GM19397 (cell line): ENCODE data around the gene SLX9.

Experiments used
- ATAC-seq: cut with Tn5 transposase; IDR thresholded peaks from one replicate; pipeline ENCODE4 v1.9.1; 2021; ENCODE audit warnings: mild to moderate bottlenecking, moderate library complexity; ENCODE audit not compliant: unreplicated experiment

The SLX9 gene

DNA sequence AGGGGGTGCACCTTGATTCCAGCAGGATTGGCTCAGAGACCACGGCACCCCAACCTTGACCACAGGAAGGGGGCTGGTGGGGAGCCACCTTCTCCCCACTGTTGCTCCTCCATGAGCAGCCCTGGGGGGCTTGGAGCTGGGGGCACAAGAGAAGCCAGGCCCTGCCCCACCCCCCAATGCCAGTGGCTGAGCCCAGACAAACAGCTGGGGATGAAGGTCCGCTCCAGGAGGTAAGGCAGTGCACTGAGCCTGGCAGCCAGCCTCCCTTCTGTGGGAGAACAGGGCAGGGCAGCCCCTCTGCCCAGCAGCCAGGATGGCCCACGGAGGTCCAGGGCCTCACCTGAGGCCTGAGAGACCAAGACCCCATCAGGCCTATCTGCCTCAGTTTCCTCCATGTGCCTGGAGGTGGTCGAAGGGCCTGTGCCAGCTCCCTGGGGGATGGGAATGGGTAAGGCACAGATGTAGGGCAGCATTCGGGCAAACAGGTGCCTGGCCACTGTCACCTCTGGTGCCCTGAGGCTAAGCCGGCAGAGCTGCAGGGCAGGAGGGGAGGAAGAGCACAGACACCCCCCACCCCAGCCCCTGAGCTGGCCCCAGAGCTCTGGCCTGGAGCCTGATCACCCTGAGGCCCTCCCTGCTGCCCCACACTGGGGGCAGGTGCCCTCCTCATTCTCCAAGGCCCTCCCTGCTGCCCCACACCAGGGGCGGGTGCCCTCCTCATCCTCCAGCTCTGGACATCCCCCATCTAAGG, 26.2 kb upstream of the SLX9 start:
- ATAC-seq, result no peak

DNA sequence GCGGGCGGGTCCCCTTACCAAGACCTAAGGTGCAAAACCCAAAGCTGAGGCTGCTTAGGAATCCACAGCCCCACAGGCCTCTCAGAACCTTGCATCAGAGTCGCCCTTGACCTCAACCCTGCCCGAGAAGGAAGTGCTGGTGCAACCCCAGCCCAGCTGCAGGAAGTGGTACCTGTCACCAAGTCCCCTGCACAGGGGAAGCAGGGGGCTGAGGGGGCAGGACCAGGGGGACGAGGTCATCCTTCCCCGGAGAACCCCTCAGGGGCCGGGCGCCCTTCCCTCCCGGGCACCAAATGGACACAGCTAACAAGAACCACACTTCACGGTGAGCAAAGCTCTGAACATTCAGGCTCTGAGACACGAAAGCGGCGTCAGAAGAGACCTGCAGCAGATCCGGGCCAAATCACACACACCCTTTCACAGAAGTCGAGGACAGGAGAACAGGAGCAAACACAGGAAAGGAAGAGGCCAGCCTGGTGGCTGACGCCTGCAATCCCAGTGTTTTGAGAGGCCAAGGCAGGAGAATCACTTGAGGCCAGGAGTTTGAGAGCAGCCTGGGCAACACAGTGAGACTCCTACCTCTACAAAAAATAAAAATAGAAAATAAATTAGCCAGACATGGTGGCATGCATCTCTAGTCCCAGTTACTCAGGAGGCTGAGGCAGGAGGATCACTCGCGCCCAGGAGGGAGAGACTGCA, 25.5 kb upstream of the SLX9 start:
- ATAC-seq, result no peak

DNA sequence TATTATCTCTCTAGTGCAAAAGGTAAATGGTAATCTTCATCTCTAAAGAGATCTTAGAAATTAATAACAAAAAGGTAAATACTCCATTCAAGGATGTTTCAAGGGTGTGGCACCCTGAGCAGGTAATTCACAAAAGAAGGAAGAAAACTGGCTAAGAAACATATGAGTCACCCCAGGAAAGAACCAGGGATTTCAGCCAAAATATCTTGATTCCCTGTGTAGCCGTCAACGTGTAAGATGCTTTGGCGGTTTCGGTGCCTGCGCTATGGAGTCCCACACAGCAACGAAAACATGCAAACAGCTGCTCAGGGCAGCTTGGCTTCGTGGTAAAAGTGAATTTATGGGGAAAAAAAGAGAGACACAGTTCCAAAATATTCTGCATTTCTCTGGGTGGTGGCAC, 22.9 kb upstream of the SLX9 start:
- ATAC-seq, result no peak

DNA sequence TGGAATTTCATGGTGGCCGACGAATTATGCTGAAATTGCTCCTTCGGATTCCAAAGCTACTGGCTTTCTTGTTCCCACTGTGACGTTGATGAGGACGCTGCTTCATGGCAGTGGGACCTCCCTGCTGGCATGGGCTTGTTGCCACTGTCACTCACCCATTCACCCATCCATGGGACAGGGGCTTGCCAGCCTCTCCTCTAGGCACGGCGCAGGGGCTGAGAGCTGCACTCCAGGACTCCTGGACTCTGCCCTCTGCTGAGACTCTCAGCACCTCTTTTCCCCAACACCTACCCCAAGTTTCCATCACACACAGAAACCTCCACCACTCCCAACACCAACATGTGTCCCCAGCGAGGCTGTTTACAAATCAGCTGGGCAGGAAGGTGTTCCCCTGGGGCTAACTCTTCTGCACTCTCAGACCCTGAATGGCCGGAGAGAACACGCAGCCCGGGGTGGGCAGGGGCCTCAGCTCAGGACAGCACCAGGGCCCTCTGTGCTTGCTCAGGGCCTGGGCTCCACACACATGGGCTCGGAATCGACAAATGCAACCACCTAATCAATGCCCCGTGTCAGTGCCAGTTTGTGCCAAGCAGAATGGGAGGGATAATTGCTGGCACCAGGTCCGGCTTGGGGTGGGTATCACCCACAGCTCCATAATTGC, 22.3 kb upstream of the SLX9 start:
- ATAC-seq, result no peak

DNA sequence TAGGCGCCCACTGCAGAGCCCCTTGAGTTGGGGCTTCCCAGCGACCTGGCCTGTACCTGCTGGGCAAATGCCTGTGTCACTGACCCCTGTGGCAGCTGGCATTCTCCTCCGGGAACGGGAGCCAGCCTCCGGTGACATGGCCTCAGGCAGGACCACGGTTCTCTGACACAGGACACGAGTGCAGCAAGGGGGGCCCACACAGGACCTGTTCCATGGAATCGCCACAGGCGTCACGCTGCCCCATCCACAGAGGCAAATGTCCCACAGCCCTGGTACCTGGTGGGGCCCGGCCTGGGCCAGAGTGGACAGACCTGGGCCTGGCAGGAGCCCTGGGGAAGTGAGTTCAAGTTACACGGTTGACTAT, 21.7 kb upstream of the SLX9 start:
- no peak for ATAC-seq

DNA sequence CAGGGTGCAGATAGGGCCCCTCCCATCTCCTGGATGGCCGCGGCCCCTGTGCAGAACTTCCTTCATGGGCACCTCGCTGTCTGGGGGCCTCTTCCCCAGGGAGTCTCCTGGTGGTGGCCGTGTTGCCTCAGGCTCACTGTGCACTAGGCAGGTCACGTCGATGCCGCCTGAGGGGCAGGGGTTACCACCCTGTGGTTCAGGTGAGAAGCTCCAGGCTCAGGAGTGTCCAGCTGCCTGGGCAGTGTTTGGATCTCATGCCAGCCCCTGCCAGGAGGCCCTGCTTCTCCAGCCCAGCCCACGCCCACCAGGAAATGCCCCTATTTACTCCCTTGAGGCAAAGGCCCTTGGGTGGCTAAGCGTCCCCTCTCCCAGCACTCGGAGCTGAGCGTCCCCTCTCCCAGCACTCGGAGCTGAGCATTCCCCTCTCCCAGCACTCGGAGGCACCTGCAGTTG, 21.2 kb upstream of the SLX9 start:
- ATAC-seq, result no peak

DNA sequence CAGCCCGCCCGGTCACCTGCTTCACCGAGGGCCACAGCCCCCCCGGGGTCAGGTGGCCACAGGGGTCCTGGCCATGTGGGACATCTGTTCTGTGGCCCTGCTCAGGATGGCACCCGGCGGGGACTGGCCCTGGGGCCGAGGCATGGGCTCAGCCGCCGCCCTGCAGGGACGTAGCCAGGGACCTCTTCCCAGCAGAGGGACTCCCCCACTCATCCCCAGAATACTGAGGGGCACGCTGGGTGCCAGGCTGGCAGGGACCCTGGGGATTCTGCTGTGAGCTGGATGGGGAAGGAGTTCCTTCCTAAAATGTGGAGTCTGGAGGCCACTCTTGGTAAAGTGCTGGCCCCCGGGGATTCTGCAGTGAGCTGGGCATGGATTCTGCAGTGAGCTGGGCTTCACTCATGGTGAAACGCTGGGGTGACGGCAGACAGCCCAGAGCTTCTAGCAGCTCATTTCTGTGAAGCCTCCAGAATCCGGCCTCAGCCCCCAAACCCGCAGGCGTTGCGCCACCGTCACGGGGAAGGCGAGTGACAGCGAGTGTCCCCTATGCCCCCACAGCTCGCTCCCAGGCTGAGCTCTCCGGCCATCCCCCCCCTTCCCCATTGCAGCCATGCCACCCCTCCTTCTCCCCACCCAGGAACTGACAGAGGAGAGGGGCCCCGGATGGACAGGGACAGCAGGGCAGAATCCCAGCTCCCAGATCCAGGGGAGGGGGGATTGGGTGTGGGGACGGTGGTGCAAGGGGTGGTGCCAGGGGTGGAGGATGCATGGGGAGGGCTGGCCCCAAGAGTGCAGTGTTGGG, 20.5 kb upstream of the SLX9 start:
- ATAC-seq, result no peak

DNA sequence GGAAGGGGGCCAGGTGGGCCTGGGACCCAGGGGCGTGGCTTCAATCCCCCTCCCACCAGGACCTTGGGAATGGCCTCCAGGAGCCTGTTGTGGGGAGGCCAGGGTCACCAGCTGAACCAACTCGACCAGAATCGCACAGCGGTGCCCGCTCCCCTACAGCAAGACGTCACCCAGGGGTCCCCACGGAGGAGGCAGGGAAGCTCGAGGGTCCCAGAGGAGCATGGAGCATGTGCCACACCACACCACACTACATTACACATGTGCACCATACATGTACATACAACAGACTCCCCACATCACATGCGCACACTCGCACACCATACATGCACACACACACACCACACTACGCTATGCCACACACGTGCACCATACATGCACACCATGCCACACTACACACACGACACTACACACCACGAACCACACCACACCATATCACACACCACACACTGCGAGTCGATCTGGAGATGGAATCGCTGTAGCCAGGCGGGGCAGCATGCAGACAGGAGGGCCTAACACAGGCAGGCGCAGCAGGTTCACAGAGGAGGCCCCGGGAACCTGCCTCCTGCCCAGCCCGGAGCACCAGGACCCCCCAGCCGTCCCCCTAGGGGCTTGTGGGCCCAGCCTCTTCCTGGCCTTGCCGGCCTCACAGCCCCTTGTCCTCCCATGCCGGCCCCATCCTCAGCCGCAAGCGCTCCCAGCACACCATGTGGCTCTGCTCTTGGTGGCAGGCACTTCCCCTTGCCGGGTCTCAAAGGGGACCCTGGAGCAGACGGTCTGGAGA, 19.7 kb upstream of the SLX9 start:
- peak; percentile 19 for ATAC-seq

DNA sequence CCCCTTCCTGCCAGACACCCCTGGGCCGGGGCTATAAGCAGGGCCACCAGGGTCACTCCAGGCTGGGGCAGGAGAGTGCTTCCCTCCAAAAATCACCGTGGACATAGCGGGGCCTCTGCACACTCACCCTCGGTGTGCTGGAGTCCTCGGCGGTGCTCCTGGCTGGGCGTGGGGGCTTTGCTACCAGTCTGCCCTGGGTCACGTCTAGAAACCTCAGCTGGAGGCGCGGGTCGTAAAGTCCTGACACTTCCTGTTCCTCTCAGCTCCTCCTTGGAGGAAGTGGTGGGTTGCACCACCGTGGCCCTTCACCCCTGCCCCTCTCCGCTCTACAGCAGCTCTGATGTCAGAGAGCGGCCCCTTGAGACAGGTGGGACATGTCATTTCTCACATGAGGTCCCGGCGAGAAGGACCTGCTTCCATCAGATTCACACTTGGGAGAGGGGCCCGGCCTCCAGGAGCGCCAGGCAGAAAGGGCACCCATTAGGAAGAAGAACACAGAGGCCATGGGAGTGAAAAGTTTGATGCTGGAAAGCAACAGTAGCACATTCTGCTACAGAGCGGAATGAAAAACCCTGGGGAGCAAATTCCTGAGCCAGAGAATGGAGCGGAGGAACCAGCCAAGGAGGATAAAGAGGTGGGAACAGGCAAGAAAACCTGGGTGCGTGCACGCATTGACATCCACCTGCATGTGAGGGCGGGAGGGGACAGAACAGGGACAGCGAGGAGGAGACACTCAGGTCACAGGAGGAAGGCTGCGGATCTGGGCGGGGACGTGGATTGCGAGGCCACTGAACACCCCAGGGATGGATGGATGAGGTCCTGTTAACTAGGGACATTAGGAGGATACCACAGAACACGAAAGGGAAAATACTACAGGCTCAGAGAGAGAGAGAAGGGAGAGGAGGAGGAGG, 18.9 kb upstream of the SLX9 start, which contains the start of gene ITGB2:
Gene ITGB2, minus strand, starts transcription at position 206 of the 911 bp plus-strand sequence. CDS start 10,117 bp downstream, outside the sequence.
- peak; percentile 46 for ATAC-seq

DNA sequence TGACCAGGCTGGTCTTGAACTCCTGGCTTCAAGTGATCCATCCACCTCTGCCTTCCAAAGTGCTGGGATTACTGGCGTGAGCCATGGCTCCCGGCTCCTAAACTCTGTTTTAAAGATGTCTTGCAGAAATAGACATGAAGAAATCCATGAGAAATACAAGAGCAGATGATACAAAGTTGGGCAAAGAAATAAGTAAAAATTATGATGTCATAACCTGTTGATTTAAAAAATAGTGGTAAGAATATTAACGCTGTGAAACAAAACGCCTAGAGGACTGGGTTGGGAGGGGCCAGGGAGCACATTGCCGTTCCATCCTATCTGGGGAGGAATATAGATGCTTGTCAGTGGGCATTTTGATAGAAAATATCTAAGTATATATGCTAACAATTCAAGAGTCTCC, 17.9 kb upstream of the SLX9 start:
- no peak for ATAC-seq

DNA sequence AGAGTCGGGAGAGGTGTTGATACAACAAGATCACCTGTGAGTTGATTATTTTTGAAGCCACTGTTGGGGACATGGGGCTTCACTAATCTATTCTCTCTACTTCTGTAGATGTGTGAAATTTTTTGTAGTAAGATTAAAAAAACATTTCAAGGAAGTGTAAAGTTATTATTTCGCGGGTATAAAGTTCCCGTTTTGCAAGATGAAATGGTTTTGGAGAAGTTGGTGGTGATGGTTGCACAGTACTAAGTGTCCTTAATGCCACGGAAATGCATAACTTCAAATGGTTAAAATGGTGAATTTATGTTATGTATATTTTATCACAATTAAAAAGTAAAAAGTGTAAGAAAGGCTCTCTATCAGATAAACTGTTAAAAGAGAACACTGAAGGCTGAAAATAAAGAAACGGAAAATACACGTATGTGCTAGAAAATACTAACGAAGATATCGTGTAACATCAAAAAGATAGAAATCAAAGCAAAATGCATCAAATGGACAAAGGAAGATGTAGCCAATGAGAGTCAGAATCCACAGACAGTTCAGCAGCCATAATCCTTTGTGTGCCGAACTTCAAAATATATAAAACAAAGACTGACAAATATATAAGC, 16.2 kb upstream of the SLX9 start:
- no peak for ATAC-seq

DNA sequence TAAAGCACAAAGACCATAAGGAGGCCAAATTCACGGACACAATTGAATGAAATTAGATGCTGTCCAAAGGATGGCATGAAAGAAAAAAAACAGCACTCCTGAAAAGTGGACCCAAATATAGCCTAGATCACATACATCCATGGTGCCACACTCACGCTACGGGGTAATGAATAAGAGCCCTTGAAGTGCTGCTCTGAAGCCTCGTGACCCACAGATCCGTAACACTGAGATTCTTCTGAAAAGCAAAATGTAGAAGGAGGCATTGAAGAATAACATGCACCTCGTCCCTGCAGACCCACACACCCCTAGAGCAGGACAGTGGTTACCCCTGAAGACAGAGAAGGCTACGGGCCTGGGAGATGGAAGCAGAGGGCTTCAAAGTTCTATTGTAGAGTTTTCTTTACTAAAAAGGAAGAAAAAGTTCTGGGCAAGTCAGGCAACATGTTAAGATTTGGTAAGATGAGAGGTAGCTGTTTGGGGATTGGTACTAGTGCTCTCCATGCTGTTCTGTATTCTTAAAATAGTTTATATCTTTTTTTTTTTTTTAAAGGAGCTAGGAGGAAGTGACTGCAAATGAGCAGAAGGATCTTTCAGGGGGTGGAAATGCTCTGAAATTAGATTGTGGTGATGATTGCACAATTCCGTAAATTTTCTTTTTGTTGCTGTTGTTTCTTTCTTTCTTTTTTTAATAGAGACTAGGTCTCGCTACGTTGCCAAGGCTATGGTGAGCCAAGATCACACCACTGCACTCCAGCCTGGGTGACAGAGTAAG, 15.0 kb upstream of the SLX9 start:
- no peak for ATAC-seq

DNA sequence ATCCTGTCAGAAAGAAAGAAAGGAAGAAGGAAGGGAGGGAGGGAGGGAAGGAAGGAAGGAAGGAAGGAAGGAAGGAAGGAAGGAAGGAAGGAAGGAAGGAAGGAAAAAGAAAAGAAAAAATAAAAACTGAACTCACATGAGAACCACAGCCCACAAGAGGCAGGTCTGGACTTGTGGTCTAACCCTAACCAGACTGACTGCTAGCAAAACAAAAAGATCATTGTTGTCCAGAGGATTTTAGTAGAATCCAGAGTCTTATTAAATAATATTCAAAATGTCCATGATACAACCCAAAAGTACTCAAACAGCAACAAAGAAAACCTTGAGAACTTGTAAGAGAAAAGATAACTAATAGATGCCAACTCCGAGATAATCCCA, 14.5 kb upstream of the SLX9 start:
- no peak for ATAC-seq

DNA sequence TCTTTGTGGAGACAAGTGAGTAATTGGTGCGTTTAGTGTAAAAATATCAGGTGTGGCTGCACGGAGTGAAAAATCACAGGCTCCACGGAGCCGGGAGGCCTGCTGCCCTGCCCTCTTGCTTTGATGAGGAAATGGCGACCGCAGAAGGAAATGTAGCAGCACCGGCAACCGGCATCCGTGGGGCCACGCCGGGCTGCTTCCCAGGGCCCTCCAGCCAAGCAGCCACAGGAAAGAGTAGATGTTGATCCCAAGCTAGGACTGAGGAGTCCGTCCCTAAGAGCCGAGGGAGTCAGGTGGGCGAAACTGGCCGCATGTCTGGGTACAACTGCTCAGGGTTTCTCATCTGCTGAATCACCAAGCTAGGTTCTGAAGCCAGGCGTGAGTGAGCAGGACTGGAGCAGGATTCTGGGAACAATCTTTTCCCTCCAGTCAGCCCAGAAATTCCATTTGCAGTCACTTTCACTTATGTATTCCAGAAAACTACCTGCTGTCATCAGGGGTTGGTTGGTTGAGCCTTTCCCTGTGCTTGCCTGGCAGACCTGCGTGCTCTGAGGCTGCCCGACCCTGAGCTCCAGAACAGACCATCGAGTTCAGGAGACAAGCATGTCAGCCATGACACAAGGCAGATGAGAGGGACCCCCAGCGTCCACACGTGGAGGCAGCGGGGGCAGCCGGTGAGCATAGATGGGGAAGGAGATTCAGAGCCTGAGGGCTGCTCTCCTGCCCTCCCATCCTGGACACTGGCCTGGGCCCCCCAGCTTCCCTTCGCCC, 13.3 kb upstream of the SLX9 start:
- no peak for ATAC-seq

DNA sequence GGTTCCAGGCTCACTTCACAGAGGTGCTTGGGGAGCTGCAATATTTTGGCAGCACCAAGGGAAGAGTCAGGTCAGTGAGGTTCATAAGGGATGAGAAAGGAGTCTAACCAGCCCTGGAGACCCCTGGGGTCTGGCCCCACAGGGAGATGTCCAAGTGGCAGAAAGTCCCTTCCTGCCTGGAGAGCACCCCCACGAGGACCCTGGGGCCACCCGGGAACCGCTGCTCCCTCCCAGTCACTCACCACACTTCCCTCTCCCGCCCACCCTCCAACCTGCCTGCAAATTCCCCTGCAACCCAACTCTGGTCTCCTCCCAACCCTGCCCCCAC, 12.6 kb upstream of the SLX9 start:
- ATAC-seq, result no peak

DNA sequence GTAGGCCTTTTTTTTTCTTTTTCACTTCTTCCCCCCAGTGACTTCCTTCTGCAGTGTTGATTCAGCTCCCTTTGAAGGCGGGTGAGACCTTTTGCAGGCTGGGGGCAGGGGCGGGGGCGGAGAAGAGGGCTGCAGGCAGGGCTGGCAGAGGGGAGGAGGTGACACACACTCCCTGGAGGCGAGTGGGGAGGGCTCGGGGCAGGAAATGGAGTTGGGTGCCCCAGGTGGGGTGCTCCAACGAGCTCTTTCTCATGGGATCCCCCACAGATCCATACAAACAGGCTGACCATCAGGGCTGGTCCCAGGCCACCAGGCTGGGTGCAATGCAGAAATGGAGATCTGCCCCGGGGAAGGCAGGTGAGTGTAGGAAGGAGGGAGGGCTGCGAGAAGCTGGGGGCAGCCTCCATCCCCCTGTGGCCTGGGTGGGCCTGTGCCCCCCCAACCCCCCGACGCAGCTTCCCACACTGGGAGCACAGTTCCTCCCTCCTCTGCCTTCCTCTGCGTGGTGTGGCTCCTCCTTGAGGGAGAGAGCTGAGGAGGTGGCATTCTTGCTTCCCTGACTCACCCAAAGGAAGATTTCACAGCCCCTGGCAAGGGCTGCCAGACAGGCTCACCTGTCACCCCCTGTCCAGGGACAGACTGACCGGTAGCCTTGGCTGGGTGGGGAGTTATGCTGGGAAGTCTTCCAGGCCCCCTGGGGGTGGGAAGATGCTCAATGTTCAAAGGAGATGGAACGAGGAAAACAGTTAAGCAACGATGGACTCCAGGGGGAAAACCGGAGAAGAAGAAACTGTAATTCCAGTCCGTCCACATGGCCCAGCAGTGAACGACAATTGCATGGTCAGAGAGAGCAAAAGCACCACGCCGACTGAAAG, 12.0 kb upstream of the SLX9 start:
- ATAC-seq, result no peak
